Neutrophil (primary cell): ENCODE measurements around the gene CACHD1.

ENCODE experiments used
- H3K27ac ChIP-seq: fragments of 200-600 bp; sonication (generic); 2 replicates; pipeline ENCODE4 v1.5.1; 2016; ENCODE audit warnings: mild to moderate bottlenecking, moderate library complexity
- H3K27me3 ChIP-seq: fragments of 200-600 bp; sonication (generic); 2 replicates; pipeline ENCODE4 v1.6.0; 2016; ENCODE audit warnings: mild to moderate bottlenecking
- H3K36me3 ChIP-seq: fragments of 200-600 bp; sonication (generic); 2 replicates; pipeline ENCODE4 v1.5.1; 2017
- H3K4me1 ChIP-seq, 2 experiments: fragments of 200-600 bp in 1 of 2; sonication (generic) in 1 of 2; 1 replicate in 1 of 2; 2 replicates in 1 of 2; pipeline versions ENCODE4 v1.5.1 to v1.6.1; 2013 to 2016; ENCODE audit warnings: low read depth in 1 of 2, low read length in 1 of 2, mild to moderate bottlenecking in 1 of 2, moderate library complexity in 1 of 2; ENCODE audit not compliant: control insufficient read depth in 1 of 2, insufficient read depth in 1 of 2
- H3K4me3 ChIP-seq, 2 experiments: fragments of 200-600 bp in 1 of 2; sonication (generic) in 1 of 2; 1 replicate in 1 of 2; 2 replicates in 1 of 2; pipeline ENCODE4 v1.5.1; 2013 to 2016; ENCODE audit warnings: low read depth in 1 of 2, low read length in 1 of 2, mild to moderate bottlenecking in 1 of 2, moderate library complexity in 1 of 2
- H3K9me3 ChIP-seq: fragments of 200-600 bp; sonication (generic); 2 replicates; pipeline ENCODE4 v1.5.1; 2016
- CTCF ChIP-seq: fragments of 200-600 bp; sonication (generic); IDR thresholded peaks from 2 replicates; pipeline ENCODE4 v1.5.1; 2016; ENCODE audit warnings: antibody characterized with exemption

CACHD1 gene

GRCh38 chr1:64664299-64664698 is 194.4 kb downstream of the CACHD1 start:
- Histone ChIP-seq H3K9me3 (no peaks in the 10 kb centered on the region), H3K36me3 (no peaks in the 10 kb centered on the region), H3K4me3 (no peak overlapping the region), H3K4me1 (no peaks in the 10 kb centered on the region), H3K27me3 (no peaks in the 10 kb centered on the region), H3K27ac (no peak overlapping the region)
- TF ChIP-seq CTCF = no peak

- no peak overlapping the region for H3K4me3 ChIP-seq
- TF ChIP-seq CTCF = no peak
- no peaks in the 10 kb centered on the region for H3K9me3 ChIP-seq
- no peaks in the 10 kb centered on the region for H3K27me3 ChIP-seq
- no peaks in the 10 kb centered on the region for H3K36me3 ChIP-seq
- H3K4me1 ChIP-seq = no peaks in the 10 kb centered on the region
- no peak overlapping the region for H3K27ac ChIP-seq
These were observed 199.3 kb downstream of the CACHD1 start for GRCh38 chr1:64669098-64669675.

DNA sequence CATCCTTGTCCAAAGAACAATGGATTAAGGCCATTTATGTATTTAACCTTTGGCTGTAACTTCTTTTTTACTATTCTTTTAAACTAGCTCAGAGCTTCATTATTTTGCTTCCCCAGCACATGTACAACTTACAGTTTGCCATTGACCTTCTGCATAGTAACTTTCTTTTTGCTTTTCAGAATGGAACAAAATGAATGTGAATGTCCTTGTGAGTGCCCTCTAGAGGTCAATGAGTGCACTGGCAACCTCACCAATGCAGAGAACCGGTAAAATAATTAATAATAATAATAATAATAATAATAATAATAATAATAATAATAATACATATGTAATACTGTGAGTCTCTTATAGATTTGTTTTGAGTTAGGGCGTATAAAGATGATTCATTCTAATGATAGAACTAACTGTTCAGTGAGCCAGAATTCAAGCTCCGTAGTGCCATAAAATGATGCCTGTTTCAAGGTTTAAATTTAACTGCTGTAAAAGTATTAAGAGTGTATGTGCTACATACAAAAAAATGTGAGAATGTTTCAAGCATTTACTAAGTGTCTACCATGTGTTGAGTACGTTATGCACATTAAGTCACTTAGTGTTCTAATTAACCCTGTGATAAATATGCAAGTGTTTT is 205.9 kb downstream of the CACHD1 start:
- no peak overlapping the region for H3K27ac ChIP-seq
- no peaks in the 10 kb centered on the region for H3K4me1 ChIP-seq
- no peaks in the 10 kb centered on the region for H3K27me3 ChIP-seq
- no peaks in the 10 kb centered on the region for H3K36me3 ChIP-seq
- no peaks in the 10 kb centered on the region for H3K9me3 ChIP-seq
- H3K4me3 ChIP-seq = no peak overlapping the region
- peak; percentile 51 for TF ChIP-seq CTCF

DNA sequence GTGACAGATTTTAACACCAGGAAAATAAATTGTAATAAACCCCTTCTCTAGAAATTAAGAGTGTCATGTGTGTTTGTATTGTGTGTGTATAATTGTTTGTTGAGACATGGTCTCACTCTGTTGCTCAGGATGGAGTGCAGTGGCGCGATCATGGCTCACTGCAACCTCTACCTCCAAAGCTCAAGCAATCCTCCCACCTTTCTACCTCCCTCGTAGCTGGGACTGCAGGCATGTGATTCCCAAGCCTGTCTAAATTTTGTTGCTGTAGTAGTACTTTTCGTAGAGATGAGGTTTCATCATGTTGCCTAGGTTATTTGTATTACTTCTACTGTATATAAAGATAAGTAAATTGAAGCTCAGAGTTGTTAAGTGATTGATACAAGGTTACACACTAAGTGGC is 206.5 kb downstream of the CACHD1 start:
- Histone ChIP-seq H3K4me3 (no peak overlapping the region), H3K27me3 (no peaks in the 10 kb centered on the region), H3K36me3 (no peaks in the 10 kb centered on the region), H3K27ac (no peak overlapping the region), H3K4me1 (no peaks in the 10 kb centered on the region), H3K9me3 (no peaks in the 10 kb centered on the region)
- TF ChIP-seq CTCF = no peak

DNA sequence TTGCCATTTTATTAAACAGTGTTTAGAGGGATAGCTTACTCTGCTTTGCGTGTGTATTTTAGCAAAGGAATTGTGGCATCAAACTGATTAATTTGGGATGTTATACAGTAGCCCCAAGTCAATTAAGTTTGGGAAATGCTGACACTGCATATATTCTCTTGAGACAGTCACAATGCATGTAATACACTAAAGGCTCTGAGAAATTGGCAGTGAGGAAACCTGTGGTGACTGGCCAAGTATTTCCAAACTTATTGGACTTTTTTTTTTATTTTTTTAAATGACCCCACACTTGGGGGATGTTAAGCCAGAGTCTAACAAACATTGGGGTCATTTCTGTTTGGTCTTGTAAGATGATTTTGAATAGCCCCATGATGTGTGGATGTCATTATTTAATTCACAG is 207.6 kb downstream of the CACHD1 start:
- H3K36me3 ChIP-seq = no peaks in the 10 kb centered on the region
- H3K9me3 ChIP-seq = no peaks in the 10 kb centered on the region
- no peaks in the 10 kb centered on the region for H3K4me1 ChIP-seq
- no peaks in the 10 kb centered on the region for H3K27me3 ChIP-seq
- H3K4me3 ChIP-seq = no peak overlapping the region
- no peak overlapping the region for H3K27ac ChIP-seq
- no peak for TF ChIP-seq CTCF
